ENCODE results near the gene AFF3. TPM values are rescaled to one million over a fixed set of nuclear protein-coding genes. Genes with fewer than 3 reads are reported as not detected.

AFF3 gene
- total and polyA plus RNA-seq, 10 donors, result 6.0 to 92.2 (median 64.0) TPM

GRCh38 chr2:100040906-100041305 lies 101.5 kb downstream of the AFF3 start:
- TF ChIP-seq CTCF (IDR thresholded peaks at IDR 0.05 in 8 of 11, conservative IDR thresholded peaks at IDR 0.05 in 3 of 11) (no peak), POLR2A (IDR thresholded peaks at IDR 0.05) (no peak), POLR2AphosphoS5 (IDR thresholded peaks at IDR 0.05) (no peak)
- Histone ChIP-seq H3K4me1 (peaks cover 0 to 19% (median 0%) of the 10 kb centered on the region in 6 donors), H3K4me3 (no peak overlapping the region), H3K27me3 (replicated peaks in 1 of 7) (no peaks in the 10 kb centered on the region), H3K9me3 (no peaks in the 10 kb centered on the region), H3K36me3 (no peaks in the 10 kb centered on the region), H3K27ac (no peak overlapping the region)
- no peak for DNase-seq
- intact Hi-C loops (cut with DNase I; ENCODE audit: low total_unique reads), result no loop called here
- WGBS, 5 donors, result 69 to 90% (median 84%) methylated on average over 1 of the region's 1 CpG

- Histone ChIP-seq H3K36me3 (no peaks in the 10 kb centered on the region), H3K4me1 (peaks cover 0 to 19% (median 0%) of the 10 kb centered on the region in 6 donors), H3K9me3 (no peaks in the 10 kb centered on the region), H3K27me3 (replicated peaks in 1 of 7) (no peaks in the 10 kb centered on the region), H3K4me3 (no peak overlapping the region), H3K27ac (no peak overlapping the region)
- TF ChIP-seq CTCF (IDR thresholded peaks at IDR 0.05 in 8 of 11, conservative IDR thresholded peaks at IDR 0.05 in 3 of 11), result no peak
- TF ChIP-seq POLR2AphosphoS5 (IDR thresholded peaks at IDR 0.05), result no peak
- no peak for TF ChIP-seq POLR2A (IDR thresholded peaks at IDR 0.05)
- intact Hi-C loops (cut with DNase I; ENCODE audit: low total_unique reads), result no loop called here
- WGBS, 5 donors, result 72 to 90% (median 83%) methylated on average over 7 of the region's 7 CpGs
- DNase-seq, result no peak
Observed at GRCh38 chr2:100039291-100039980, 103.0 kb downstream of the AFF3 start.

- WGBS, 5 donors, result 73 to 87% (median 85%) methylated on average over 6 of the region's 6 CpGs
- H3K27ac ChIP-seq, result no peak overlapping the region
- DNase-seq, result no peak
- TF ChIP-seq POLR2A (IDR thresholded peaks at IDR 0.05) (no peak), CTCF (IDR thresholded peaks at IDR 0.05 in 8 of 11, conservative IDR thresholded peaks at IDR 0.05 in 3 of 11) (no peak), POLR2AphosphoS5 (IDR thresholded peaks at IDR 0.05) (no peak)
- intact Hi-C loops (cut with DNase I; ENCODE audit: low total_unique reads), result no loop called here
- no peak overlapping the region for H3K4me3 ChIP-seq
- H3K9me3 ChIP-seq, result no peaks in the 10 kb centered on the region
- H3K4me1 ChIP-seq, result peaks cover 0 to 13% (median 0%) of the 10 kb centered on the region in 6 donors
- H3K36me3 ChIP-seq, result no peaks in the 10 kb centered on the region
- no peaks in the 10 kb centered on the region for H3K27me3 ChIP-seq (replicated peaks in 1 of 7)
Observed at GRCh38 chr2:100038011-100038410, 104.4 kb downstream of the AFF3 start.

GRCh38 chr2:100036793-100037192 lies 105.6 kb downstream of the AFF3 start:
- Histone ChIP-seq H3K27ac (no peak overlapping the region), H3K4me1 (peaks cover 0 to 5% (median 0%) of the 10 kb centered on the region in 6 donors), H3K4me3 (no peak overlapping the region), H3K27me3 (replicated peaks in 1 of 7) (no peaks in the 10 kb centered on the region), H3K9me3 (no peaks in the 10 kb centered on the region), H3K36me3 (no peaks in the 10 kb centered on the region)
- intact Hi-C loops (cut with DNase I; ENCODE audit: low total_unique reads), result no loop called here
- TF ChIP-seq CTCF (IDR thresholded peaks at IDR 0.05 in 8 of 11, conservative IDR thresholded peaks at IDR 0.05 in 3 of 11), result no peak
- no peak for TF ChIP-seq POLR2A (IDR thresholded peaks at IDR 0.05)
- TF ChIP-seq POLR2AphosphoS5 (IDR thresholded peaks at IDR 0.05), result no peak
- WGBS, 5 donors, result 82 to 90% (median 84%) methylated on average over 4 of the region's 4 CpGs
- no peak for DNase-seq

Measured in spleen (tissue), 11 donors.